KMS-11 (cell line): Measurements from ENCODE around the gene PADI4.
A peak's percentile ranks its signal among the peaks of the same experiment; 100 is the strongest.

Experiments used
- H2AFZ ChIP-seq: fragments of 200-600 bp; sonication (generic); 2 replicates; pipeline ENCODE4 v1.6.1; 2016; ENCODE audit warnings: antibody characterized with exemption, mixed run types, low read depth
- H3K27ac ChIP-seq: fragments of 200-600 bp; sonication (generic); 2 replicates; pipeline ENCODE4 v1.6.1; 2016; ENCODE audit warnings: mild to moderate bottlenecking, mixed run types
- H3K27me3 ChIP-seq: fragments of 200-600 bp; sonication (generic); 2 replicates; pipeline ENCODE4 v1.6.1; 2017; ENCODE audit warnings: mild to moderate bottlenecking, low read depth, mixed run types, moderate library complexity; ENCODE audit not compliant: insufficient read depth
- H3K36me3 ChIP-seq: fragments of 200-600 bp; sonication (generic); 2 replicates; pipeline ENCODE4 v1.6.1; 2017; ENCODE audit warnings: mild to moderate bottlenecking, mixed run types; ENCODE audit not compliant: insufficient read depth
- H3K4me1 ChIP-seq: fragments of 200-600 bp; sonication (generic); 2 replicates; pipeline ENCODE4 v1.6.1; 2016; ENCODE audit warnings: mild to moderate bottlenecking, low read depth, mixed run types; ENCODE audit not compliant: poor library complexity, severe bottlenecking
- H3K4me2 ChIP-seq: fragments of 200-600 bp; sonication (generic); 2 replicates; pipeline ENCODE4 v1.7.0; 2016; ENCODE audit warnings: mild to moderate bottlenecking, mixed run types
- H3K4me3 ChIP-seq: fragments of 200-600 bp; sonication (generic); IDR thresholded peaks from 2 replicates; pipeline ENCODE4 v1.6.1; 2017; ENCODE audit warnings: low read depth, low read length, mixed read lengths; ENCODE audit not compliant: insufficient read depth
- H3K79me2 ChIP-seq: fragments of 200-600 bp; sonication (generic); 2 replicates; pipeline ENCODE4 v1.6.1; 2016; ENCODE audit warnings: low read depth, mixed run types; ENCODE audit not compliant: insufficient read depth
- H3K9ac ChIP-seq: fragments of 200-600 bp; sonication (generic); 2 replicates; pipeline ENCODE4 v1.6.1; 2016; ENCODE audit warnings: mild to moderate bottlenecking, mixed run types
- H4K20me1 ChIP-seq: fragments of 200-600 bp; sonication (generic); 2 replicates; pipeline ENCODE4 v1.6.1; 2016; ENCODE audit warnings: mild to moderate bottlenecking, mixed run types; ENCODE audit not compliant: insufficient read depth
- CTCF ChIP-seq: fragments of 200-600 bp; sonication (generic); conservative IDR thresholded peaks from 2 replicates; pipeline ENCODE4 v1.6.1; 2017; ENCODE audit warnings: low read depth, mild to moderate bottlenecking, antibody characterized with exemption, low read length, moderate library complexity, mixed read lengths

The PADI4 gene

GRCh38 chr1:17273096-17273495 is 34.9 kb upstream of the PADI4 start:
- TF ChIP-seq CTCF: no peak
- Histone ChIP-seq H3K4me3 (no peak overlapping the region), H3K9ac (no peak overlapping the region), H3K4me1 (no peaks in the 10 kb centered on the region), H3K27me3 (peaks cover 27% of the 10 kb centered on the region), H3K27ac (no peak overlapping the region), H4K20me1 (no peaks in the 10 kb centered on the region), H3K4me2 (no peak overlapping the region), H3K79me2 (no peaks in the 10 kb centered on the region), H3K36me3 (no peaks in the 10 kb centered on the region), H2AFZ (no peak overlapping the region)

GRCh38 chr1:17274186-17275170 is 33.5 kb upstream of the PADI4 start:
- Histone ChIP-seq H3K9ac (no peak overlapping the region), H4K20me1 (no peaks in the 10 kb centered on the region), H3K36me3 (no peaks in the 10 kb centered on the region), H3K4me2 (no peak overlapping the region), H3K4me3 (no peak overlapping the region), H3K79me2 (no peaks in the 10 kb centered on the region), H3K27me3 (peaks cover 33% of the 10 kb centered on the region), H3K27ac (no peak overlapping the region), H2AFZ (no peak overlapping the region), H3K4me1 (no peaks in the 10 kb centered on the region)
- TF ChIP-seq CTCF: peak; percentile 59

GRCh38 chr1:17276568-17276967 is 31.4 kb upstream of the PADI4 start:
- H3K9ac ChIP-seq: no peak overlapping the region
- no peaks in the 10 kb centered on the region for H3K79me2 ChIP-seq
- TF ChIP-seq CTCF: no peak
- no peak overlapping the region for H2AFZ ChIP-seq
- H3K4me3 ChIP-seq: no peak overlapping the region
- no peaks in the 10 kb centered on the region for H3K36me3 ChIP-seq
- H3K27me3 ChIP-seq: peaks cover 43% of the 10 kb centered on the region
- no peaks in the 10 kb centered on the region for H4K20me1 ChIP-seq
- H3K27ac ChIP-seq: no peak overlapping the region
- H3K4me1 ChIP-seq: no peaks in the 10 kb centered on the region
- H3K4me2 ChIP-seq: no peak overlapping the region

GRCh38 chr1:17277511-17278159 is 30.4 kb upstream of the PADI4 start:
- peaks cover 48% of the 10 kb centered on the region for H3K27me3 ChIP-seq
- no peaks in the 10 kb centered on the region for H3K4me1 ChIP-seq
- H3K4me2 ChIP-seq: no peak overlapping the region
- no peak overlapping the region for H3K27ac ChIP-seq
- TF ChIP-seq CTCF: no peak
- no peaks in the 10 kb centered on the region for H4K20me1 ChIP-seq
- H2AFZ ChIP-seq: no peak overlapping the region
- no peaks in the 10 kb centered on the region for H3K79me2 ChIP-seq
- H3K4me3 ChIP-seq: no peak overlapping the region
- no peak overlapping the region for H3K9ac ChIP-seq
- H3K36me3 ChIP-seq: no peaks in the 10 kb centered on the region
